HCT116 (cell line): ENCODE measurements around the gene MYOF.

ENCODE experiments used
- EZH2 ChIP-seq: fragments of 200-600 bp; sonication (generic); IDR thresholded peaks from 2 replicates; pipeline ENCODE4 v1.6.1; 2017; ENCODE audit warnings: antibody characterized with exemption, mixed run types
- EZH2phosphoT487 ChIP-seq: fragments of 200-600 bp; IDR thresholded peaks from 2 replicates; pipeline ENCODE4 v1.6.1; 2018; ENCODE audit warnings: antibody characterized with exemption, borderline replicate concordance
- JUND ChIP-seq: IDR thresholded peaks from 2 replicates; pipeline ENCODE4 v1.6.1; 2012
- POLR2A ChIP-seq: IDR thresholded peaks from 2 replicates; pipeline ENCODE4 v1.7.0; 2011; ENCODE audit warnings: borderline replicate concordance; ENCODE audit not compliant: insufficient read depth, insufficient read length; ENCODE audit errors: extremely low read depth
- POLR2AphosphoS5 ChIP-seq: IDR thresholded peaks from 2 replicates; pipeline ENCODE4 v1.6.1; 2011; ENCODE audit warnings: mild to moderate bottlenecking, low read depth, low read length, moderate library complexity
- RAD21 ChIP-seq: IDR thresholded peaks from 2 replicates; pipeline ENCODE4 v1.6.1; 2012; ENCODE audit warnings: low read depth, mild to moderate bottlenecking
- YY1 ChIP-seq: IDR thresholded peaks from 2 replicates; pipeline ENCODE4 v1.6.1; 2011; ENCODE audit warnings: low read length, low read depth, moderate library complexity, mild to moderate bottlenecking; ENCODE audit not compliant: insufficient replicate concordance; ENCODE audit errors: extremely low read depth
- ZNF274 ChIP-seq: fragments of 200-500 bp; sonication (Bioruptor generic); IDR thresholded peaks from 2 replicates; pipeline ENCODE4 v1.6.1; 2014; ENCODE audit warnings: mild to moderate bottlenecking, low read depth, low read length, inconsistent platforms
- TF ChIP-seq, protein P1 (sequence below), 3 experiments: fragments of 200-600 bp in 1 of 3; sonication (generic) in 1 of 3; IDR thresholded peaks in 2 of 3; conservative IDR thresholded peaks in 1 of 3; 2 replicates each; pipeline ENCODE4 v1.5.1; 2012 to 2017; ENCODE audit warnings: low read depth in 2 of 3, low read length in 2 of 3, antibody characterized with exemption in 1 of 3, borderline replicate concordance in 1 of 3, control low read depth in 1 of 3, mild to moderate bottlenecking in 1 of 3, mixed read lengths in 1 of 3, mixed run types in 1 of 3, moderate library complexity in 1 of 3; ENCODE audit not compliant: insufficient read depth in 1 of 3
- TF ChIP-seq, protein P2 (sequence below): IDR thresholded peaks from 2 replicates; pipeline ENCODE4 v1.6.1; 2012
- TF ChIP-seq, protein P3 (sequence below): IDR thresholded peaks from 2 replicates; pipeline ENCODE4 v1.6.1; 2011; ENCODE audit warnings: mild to moderate bottlenecking, low read length, moderate library complexity; ENCODE audit not compliant: insufficient replicate concordance; ENCODE audit errors: extremely low read depth
- TF ChIP-seq, protein P4 (sequence below): IDR thresholded peaks from 2 replicates; pipeline ENCODE4 v1.6.1; 2012

GRCh38 chr10:93458821-93459257 is 23.3 kb downstream of the MYOF start:
- TF ChIP-seq POLR2A (no peak), JUND (no peak), EZH2 (no peak), RAD21 (no peak), POLR2AphosphoS5 (peak; percentile 70), ZNF274 (no peak), YY1 (peak; percentile 81), EZH2phosphoT487 (no peak)
- TF ChIP-seq, protein P1, sequence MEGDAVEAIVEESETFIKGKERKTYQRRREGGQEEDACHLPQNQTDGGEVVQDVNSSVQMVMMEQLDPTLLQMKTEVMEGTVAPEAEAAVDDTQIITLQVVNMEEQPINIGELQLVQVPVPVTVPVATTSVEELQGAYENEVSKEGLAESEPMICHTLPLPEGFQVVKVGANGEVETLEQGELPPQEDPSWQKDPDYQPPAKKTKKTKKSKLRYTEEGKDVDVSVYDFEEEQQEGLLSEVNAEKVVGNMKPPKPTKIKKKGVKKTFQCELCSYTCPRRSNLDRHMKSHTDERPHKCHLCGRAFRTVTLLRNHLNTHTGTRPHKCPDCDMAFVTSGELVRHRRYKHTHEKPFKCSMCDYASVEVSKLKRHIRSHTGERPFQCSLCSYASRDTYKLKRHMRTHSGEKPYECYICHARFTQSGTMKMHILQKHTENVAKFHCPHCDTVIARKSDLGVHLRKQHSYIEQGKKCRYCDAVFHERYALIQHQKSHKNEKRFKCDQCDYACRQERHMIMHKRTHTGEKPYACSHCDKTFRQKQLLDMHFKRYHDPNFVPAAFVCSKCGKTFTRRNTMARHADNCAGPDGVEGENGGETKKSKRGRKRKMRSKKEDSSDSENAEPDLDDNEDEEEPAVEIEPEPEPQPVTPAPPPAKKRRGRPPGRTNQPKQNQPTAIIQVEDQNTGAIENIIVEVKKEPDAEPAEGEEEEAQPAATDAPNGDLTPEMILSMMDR (IDR thresholded peaks at IDR 0.05 in 2 of 3, conservative IDR thresholded peaks at IDR 0.05 in 1 of 3; ENCODE audit: borderline replicate concordance in 1 of 3, insufficient read depth in 1 of 3, low read depth in 2 of 3, low read length in 2 of 3) = no peak
- TF ChIP-seq, protein P2, sequence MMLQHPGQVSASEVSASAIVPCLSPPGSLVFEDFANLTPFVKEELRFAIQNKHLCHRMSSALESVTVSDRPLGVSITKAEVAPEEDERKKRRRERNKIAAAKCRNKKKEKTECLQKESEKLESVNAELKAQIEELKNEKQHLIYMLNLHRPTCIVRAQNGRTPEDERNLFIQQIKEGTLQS = no peak
- TF ChIP-seq, protein P3, sequence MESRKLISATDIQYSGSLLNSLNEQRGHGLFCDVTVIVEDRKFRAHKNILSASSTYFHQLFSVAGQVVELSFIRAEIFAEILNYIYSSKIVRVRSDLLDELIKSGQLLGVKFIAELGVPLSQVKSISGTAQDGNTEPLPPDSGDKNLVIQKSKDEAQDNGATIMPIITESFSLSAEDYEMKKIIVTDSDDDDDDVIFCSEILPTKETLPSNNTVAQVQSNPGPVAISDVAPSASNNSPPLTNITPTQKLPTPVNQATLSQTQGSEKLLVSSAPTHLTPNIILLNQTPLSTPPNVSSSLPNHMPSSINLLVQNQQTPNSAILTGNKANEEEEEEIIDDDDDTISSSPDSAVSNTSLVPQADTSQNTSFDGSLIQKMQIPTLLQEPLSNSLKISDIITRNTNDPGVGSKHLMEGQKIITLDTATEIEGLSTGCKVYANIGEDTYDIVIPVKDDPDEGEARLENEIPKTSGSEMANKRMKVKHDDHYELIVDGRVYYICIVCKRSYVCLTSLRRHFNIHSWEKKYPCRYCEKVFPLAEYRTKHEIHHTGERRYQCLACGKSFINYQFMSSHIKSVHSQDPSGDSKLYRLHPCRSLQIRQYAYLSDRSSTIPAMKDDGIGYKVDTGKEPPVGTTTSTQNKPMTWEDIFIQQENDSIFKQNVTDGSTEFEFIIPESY = no peak
- TF ChIP-seq, protein P4, sequence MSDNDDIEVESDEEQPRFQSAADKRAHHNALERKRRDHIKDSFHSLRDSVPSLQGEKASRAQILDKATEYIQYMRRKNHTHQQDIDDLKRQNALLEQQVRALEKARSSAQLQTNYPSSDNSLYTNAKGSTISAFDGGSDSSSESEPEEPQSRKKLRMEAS = no peak
